ENCODE data around the gene BAG3.
A peak's percentile ranks its signal among the peaks of the same experiment; 100 is the strongest.

BAG3 gene

DNA sequence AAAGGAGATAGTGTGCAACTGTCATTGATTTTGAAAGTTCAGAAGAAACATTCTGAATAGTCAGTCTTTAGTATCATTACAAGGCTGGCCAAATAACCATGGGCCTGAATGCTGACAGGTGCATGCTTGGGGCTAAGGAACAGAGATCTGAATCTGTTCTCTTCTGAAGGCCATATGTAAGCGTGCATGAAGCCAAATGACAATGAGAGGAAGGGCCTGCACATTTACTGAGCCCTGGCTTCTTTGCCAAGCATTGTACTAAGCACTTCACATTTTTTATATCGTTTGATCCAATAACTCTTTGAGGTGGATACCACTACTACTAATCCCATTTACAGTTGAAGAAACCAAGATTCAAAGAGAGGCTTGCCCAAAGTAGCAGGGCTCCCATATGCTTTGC is 32.0 kb upstream of the BAG3 start:
- TF ChIP-seq USF1 (IDR thresholded peaks at IDR 0.05) = no peak
- TF ChIP-seq MAX (IDR thresholded peaks at IDR 0.05) = no peak
- TF ChIP-seq EGR1 (IDR thresholded peaks at IDR 0.05) = no peak
- no peak for TF ChIP-seq EP300 (IDR thresholded peaks at IDR 0.05; ENCODE audit: borderline replicate concordance)
- no peak for TF ChIP-seq FOXM1 (IDR thresholded peaks at IDR 0.05; ENCODE audit: borderline replicate concordance, low read depth)
- TF ChIP-seq YY1 (IDR thresholded peaks at IDR 0.05; ENCODE audit: low read depth) = no peak
- TF ChIP-seq TCF12 (IDR thresholded peaks at IDR 0.05; ENCODE audit: low read depth) = no peak

- TF ChIP-seq YY1 (IDR thresholded peaks at IDR 0.05; ENCODE audit: low read depth) = no peak
- no peak for TF ChIP-seq TCF12 (IDR thresholded peaks at IDR 0.05; ENCODE audit: low read depth)
- TF ChIP-seq FOXM1 (IDR thresholded peaks at IDR 0.05; ENCODE audit: borderline replicate concordance, low read depth) = no peak
- no peak for TF ChIP-seq USF1 (IDR thresholded peaks at IDR 0.05)
- TF ChIP-seq CREB1 (IDR thresholded peaks at IDR 0.05; ENCODE audit: low read depth) = no peak
- no peak for TF ChIP-seq NFIC (IDR thresholded peaks at IDR 0.05)
- no peak for TF ChIP-seq ZBTB7A (IDR thresholded peaks at IDR 0.05; ENCODE audit: low read depth)
- TF ChIP-seq EGR1 (IDR thresholded peaks at IDR 0.05) = no peak
- TF ChIP-seq EP300 (IDR thresholded peaks at IDR 0.05; ENCODE audit: borderline replicate concordance) = no peak
- no peak for TF ChIP-seq TEAD4 (IDR thresholded peaks at IDR 0.05)
- TF ChIP-seq REST (IDR thresholded peaks at IDR 0.05; ENCODE audit: low read depth) = no peak
- TF ChIP-seq MAX (IDR thresholded peaks at IDR 0.05) = no peak
- no peak for TF ChIP-seq CEBPB (IDR thresholded peaks at IDR 0.05)
- no peak for TF ChIP-seq RAD21 (IDR thresholded peaks at IDR 0.05; ENCODE audit: low read depth)
- no peak for TF ChIP-seq TAF1 (IDR thresholded peaks at IDR 0.05; ENCODE audit: low read depth)
Measured at GRCh38 chr10:119620241-119621077, 30.7 kb upstream of the BAG3 start.

DNA sequence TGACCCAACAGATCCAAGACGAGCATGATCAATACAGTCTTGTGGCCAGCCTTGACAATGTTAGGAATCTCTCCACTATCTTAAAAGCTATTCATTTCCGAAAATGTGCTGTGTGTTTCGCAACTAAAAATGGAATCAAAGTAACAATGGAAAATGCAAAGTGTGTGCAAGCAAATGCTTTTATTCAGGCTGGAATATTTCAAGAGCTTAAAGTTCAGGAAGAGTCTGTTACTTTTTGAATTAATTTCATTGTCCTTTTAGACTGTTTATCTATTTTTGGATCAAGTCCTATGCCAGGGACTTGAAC is 30.1 kb upstream of the BAG3 start:
- TF ChIP-seq CREB1 (IDR thresholded peaks at IDR 0.05; ENCODE audit: low read depth) (no peak), CEBPB (IDR thresholded peaks at IDR 0.05) (peak; percentile 62; the same call in 1 of the 2 replicates)

DNA sequence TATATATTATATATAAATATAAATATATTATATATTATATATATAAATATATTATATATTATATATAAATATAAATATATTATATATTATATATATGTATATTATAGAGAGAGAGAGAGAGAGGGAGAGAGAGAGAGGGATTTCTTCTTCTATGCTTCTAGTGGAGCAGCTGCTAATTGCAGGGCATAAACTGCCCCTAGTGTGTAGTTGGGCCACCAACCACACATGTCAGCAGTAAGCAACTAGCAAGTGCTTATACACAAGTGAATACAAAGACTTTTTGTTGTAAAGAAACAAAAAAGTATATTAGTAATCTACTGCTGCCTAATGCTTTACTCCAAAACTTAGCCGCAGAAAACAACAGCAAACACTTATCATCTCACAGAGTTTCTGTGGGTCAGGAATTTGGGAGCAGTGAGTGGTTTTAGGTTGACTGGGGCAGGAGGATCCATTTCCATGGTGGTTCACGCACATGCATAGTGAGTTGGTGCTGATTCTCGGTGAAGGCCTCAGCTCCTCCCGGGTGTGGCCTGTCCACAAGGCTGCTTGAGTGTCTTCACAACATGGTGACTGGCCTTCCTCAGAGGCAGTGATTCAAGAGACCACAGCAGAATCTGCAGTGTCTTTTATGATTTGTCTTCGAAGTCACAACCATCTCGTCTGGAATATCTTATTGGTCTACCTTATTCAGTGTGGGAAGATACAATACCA is 25.5 kb upstream of the BAG3 start:
- TF ChIP-seq EGR1 (IDR thresholded peaks at IDR 0.05) (no peak), RAD21 (IDR thresholded peaks at IDR 0.05; ENCODE audit: low read depth) (no peak), CEBPB (IDR thresholded peaks at IDR 0.05) (no peak)

- TF ChIP-seq CEBPB (IDR thresholded peaks at IDR 0.05) = no peak
Measured at GRCh38 chr10:119630300-119630699, 20.9 kb upstream of the BAG3 start.

GRCh38 chr10:119633538-119634218 is 17.5 kb upstream of the BAG3 start:
- TF ChIP-seq CEBPB (IDR thresholded peaks at IDR 0.05) (no peak), YY1 (IDR thresholded peaks at IDR 0.05; ENCODE audit: low read depth) (no peak), TAF1 (IDR thresholded peaks at IDR 0.05; ENCODE audit: low read depth) (no peak), USF1 (IDR thresholded peaks at IDR 0.05) (no peak), NFIC (IDR thresholded peaks at IDR 0.05) (no peak), TCF12 (IDR thresholded peaks at IDR 0.05; ENCODE audit: low read depth) (no peak), CREB1 (IDR thresholded peaks at IDR 0.05; ENCODE audit: low read depth) (no peak), ZBTB7A (IDR thresholded peaks at IDR 0.05; ENCODE audit: low read depth) (no peak), EP300 (IDR thresholded peaks at IDR 0.05; ENCODE audit: borderline replicate concordance) (no peak), MAX (IDR thresholded peaks at IDR 0.05) (no peak), REST (IDR thresholded peaks at IDR 0.05; ENCODE audit: low read depth) (no peak), RAD21 (IDR thresholded peaks at IDR 0.05; ENCODE audit: low read depth) (no peak), EGR1 (IDR thresholded peaks at IDR 0.05) (no peak), FOXM1 (IDR thresholded peaks at IDR 0.05; ENCODE audit: borderline replicate concordance, low read depth) (no peak), TEAD4 (IDR thresholded peaks at IDR 0.05) (no peak)
